ENCODE measurements around the gene CTTN. TPM values are rescaled to one million over a fixed set of nuclear protein-coding genes. Genes with fewer than 3 reads are reported as not detected.

CTTN gene
- total and polyA plus RNA-seq, 4 experiments from 2014 or later: 0.41 to 1.5 (median 0.58) TPM; not detected in 1

GRCh38 chr11:70432065-70432464 is 33.7 kb downstream of the CTTN start:
- no peak for DNase-seq
- H3K9me3 Mint-ChIP-seq: no peaks in the 10 kb centered on the region

GRCh38 chr11:70432580-70432979 is 34.3 kb downstream of the CTTN start:
- Histone ChIP-seq H3K9me3 (ENCODE audit: control insufficient read depth in 1 of 2, low read length in 2 of 2) (no peaks in the 10 kb centered on the region), H3K4me1 (ENCODE audit: insufficient read depth, low read length) (no peaks in the 10 kb centered on the region), H3K4me3 (ENCODE audit: low read length in 2 of 2) (no peak overlapping the region), H3K27me3 (ENCODE audit: insufficient read depth, low read length) (no peaks in the 10 kb centered on the region), H3K36me3 (ENCODE audit: insufficient read depth, low read length) (no peaks in the 10 kb centered on the region), H3K27ac (ENCODE audit: low read depth, low read length) (no peak overlapping the region)
- Mint-ChIP-seq H3K4me3 (no peak overlapping the region), H3K27me3 (peaks cover 0 to 2% of the 10 kb centered on the region in 2 donors), H3K27ac (no peak overlapping the region), H3K36me3 (no peaks in the 10 kb centered on the region), H3K9me3 (no peaks in the 10 kb centered on the region), H3K4me1 (no peaks in the 10 kb centered on the region)
- POLR2A ChIA-PET (ENCODE audit: partially characterized antibody): no interaction called here
- CTCF ChIA-PET (ENCODE audit: partially characterized antibody): no interaction called here
- intact Hi-C loops (cut with micrococcal nuclease): no loop called here
- DNase-seq: no peak

More at GRCh38 chr11:70432065-70432464, 33.7 kb downstream of the CTTN start:
- Histone ChIP-seq H3K36me3 (ENCODE audit: insufficient read depth, low read length) (no peaks in the 10 kb centered on the region), H3K4me3 (ENCODE audit: low read length in 2 of 2) (no peak overlapping the region), H3K4me1 (ENCODE audit: insufficient read depth, low read length) (no peaks in the 10 kb centered on the region), H3K27ac (ENCODE audit: low read depth, low read length) (no peak overlapping the region), H3K27me3 (ENCODE audit: insufficient read depth, low read length) (no peaks in the 10 kb centered on the region), H3K9me3 (ENCODE audit: control insufficient read depth in 1 of 2, low read length in 2 of 2) (no peaks in the 10 kb centered on the region)
- CTCF ChIA-PET (ENCODE audit: partially characterized antibody): no interaction called here
- Mint-ChIP-seq H3K27me3 (peaks cover 0 to 2% of the 10 kb centered on the region in 2 donors), H3K4me3 (no peak overlapping the region), H3K36me3 (no peaks in the 10 kb centered on the region), H3K27ac (no peak overlapping the region), H3K4me1 (no peaks in the 10 kb centered on the region)
- POLR2A ChIA-PET (ENCODE audit: partially characterized antibody): no interaction called here
- intact Hi-C loops (cut with micrococcal nuclease): no loop called here

GRCh38 chr11:70433038-70433437 is 34.7 kb downstream of the CTTN start:
- Mint-ChIP-seq H3K9me3 (no peaks in the 10 kb centered on the region), H3K4me3 (no peak overlapping the region), H3K27ac (no peak overlapping the region), H3K36me3 (no peaks in the 10 kb centered on the region), H3K27me3 (peaks cover 0 to 4% of the 10 kb centered on the region in 2 donors), H3K4me1 (no peaks in the 10 kb centered on the region)
- POLR2A ChIA-PET (ENCODE audit: partially characterized antibody): no interaction called here
- no peak for DNase-seq
- intact Hi-C loops (cut with micrococcal nuclease): no loop called here
- no peaks in the 10 kb centered on the region for H3K36me3 ChIP-seq (ENCODE audit: insufficient read depth, low read length)
- H3K9me3 ChIP-seq (ENCODE audit: control insufficient read depth in 1 of 2, low read length in 2 of 2): no peaks in the 10 kb centered on the region
- no peaks in the 10 kb centered on the region for H3K4me1 ChIP-seq (ENCODE audit: insufficient read depth, low read length)
- H3K27ac ChIP-seq (ENCODE audit: low read depth, low read length): no peak overlapping the region
- CTCF ChIA-PET (ENCODE audit: partially characterized antibody): no interaction called here
- H3K27me3 ChIP-seq (ENCODE audit: insufficient read depth, low read length): no peaks in the 10 kb centered on the region
- no peak overlapping the region for H3K4me3 ChIP-seq (ENCODE audit: low read length in 2 of 2)

- no peaks in the 10 kb centered on the region for H3K9me3 ChIP-seq (ENCODE audit: control insufficient read depth in 1 of 2, low read length in 2 of 2)
- H3K4me1 ChIP-seq (ENCODE audit: insufficient read depth, low read length): no peaks in the 10 kb centered on the region
- H3K27ac Mint-ChIP-seq: no peak overlapping the region
- H3K36me3 Mint-ChIP-seq: no peaks in the 10 kb centered on the region
- no peak overlapping the region for H3K4me3 Mint-ChIP-seq
- H3K4me3 ChIP-seq (ENCODE audit: low read length in 2 of 2): no peak overlapping the region
- H3K27me3 Mint-ChIP-seq: peaks cover 0 to 6% of the 10 kb centered on the region in 2 donors
- CTCF ChIA-PET (ENCODE audit: partially characterized antibody): no interaction called here
- no peak for DNase-seq
- H3K36me3 ChIP-seq (ENCODE audit: insufficient read depth, low read length): no peaks in the 10 kb centered on the region
- intact Hi-C loops (cut with micrococcal nuclease): no loop called here
- POLR2A ChIA-PET (ENCODE audit: partially characterized antibody): no interaction called here
- no peak overlapping the region for H3K27ac ChIP-seq (ENCODE audit: low read depth, low read length)
- no peaks in the 10 kb centered on the region for H3K27me3 ChIP-seq (ENCODE audit: insufficient read depth, low read length)
- no peaks in the 10 kb centered on the region for H3K9me3 Mint-ChIP-seq
- H3K4me1 Mint-ChIP-seq: no peaks in the 10 kb centered on the region
These were observed 35.2 kb downstream of the CTTN start for GRCh38 chr11:70433526-70433925.

GRCh38 chr11:70433966-70434812 is 35.9 kb downstream of the CTTN start:
- Mint-ChIP-seq H3K36me3 (no peaks in the 10 kb centered on the region), H3K4me1 (no peaks in the 10 kb centered on the region), H3K4me3 (no peak overlapping the region), H3K9me3 (no peaks in the 10 kb centered on the region), H3K27me3 (peaks cover 0 to 6% of the 10 kb centered on the region in 2 donors), H3K27ac (no peak overlapping the region)
- Histone ChIP-seq H3K27ac (ENCODE audit: low read depth, low read length) (no peak overlapping the region), H3K27me3 (ENCODE audit: insufficient read depth, low read length) (no peaks in the 10 kb centered on the region), H3K4me1 (ENCODE audit: insufficient read depth, low read length) (no peaks in the 10 kb centered on the region), H3K4me3 (ENCODE audit: low read length in 2 of 2) (no peak overlapping the region), H3K36me3 (ENCODE audit: insufficient read depth, low read length) (no peaks in the 10 kb centered on the region), H3K9me3 (ENCODE audit: control insufficient read depth in 1 of 2, low read length in 2 of 2) (no peaks in the 10 kb centered on the region)
- ChIA-PET POLR2A (ENCODE audit: partially characterized antibody) (no interaction called here), CTCF (ENCODE audit: partially characterized antibody) (no interaction called here)
- no peak for DNase-seq
- intact Hi-C loops (cut with micrococcal nuclease): no loop called here

- Mint-ChIP-seq H3K36me3 (no peaks in the 10 kb centered on the region), H3K4me1 (no peaks in the 10 kb centered on the region), H3K27me3 (peaks cover 0 to 8% of the 10 kb centered on the region in 2 donors), H3K27ac (no peak overlapping the region), H3K4me3 (no peak overlapping the region), H3K9me3 (no peaks in the 10 kb centered on the region)
- Histone ChIP-seq H3K27ac (ENCODE audit: low read depth, low read length) (no peak overlapping the region), H3K36me3 (ENCODE audit: insufficient read depth, low read length) (no peaks in the 10 kb centered on the region), H3K27me3 (ENCODE audit: insufficient read depth, low read length) (no peaks in the 10 kb centered on the region), H3K9me3 (ENCODE audit: control insufficient read depth in 1 of 2, low read length in 2 of 2) (no peaks in the 10 kb centered on the region), H3K4me3 (ENCODE audit: low read length in 2 of 2) (no peak overlapping the region), H3K4me1 (ENCODE audit: insufficient read depth, low read length) (no peaks in the 10 kb centered on the region)
- ChIA-PET CTCF (ENCODE audit: partially characterized antibody) (no interaction called here), POLR2A (ENCODE audit: partially characterized antibody) (no interaction called here)
- DNase-seq: no peak
- intact Hi-C loops (cut with micrococcal nuclease): no loop called here
These were observed 36.5 kb downstream of the CTTN start for GRCh38 chr11:70434813-70435278.

- no peaks in the 10 kb centered on the region for H3K4me1 ChIP-seq (ENCODE audit: insufficient read depth, low read length)
- ChIA-PET POLR2A (ENCODE audit: partially characterized antibody) (no interaction called here), CTCF (ENCODE audit: partially characterized antibody) (no interaction called here)
- H3K36me3 ChIP-seq (ENCODE audit: insufficient read depth, low read length): no peaks in the 10 kb centered on the region
- intact Hi-C loops (cut with micrococcal nuclease): no loop called here
- Mint-ChIP-seq H3K4me1 (no peaks in the 10 kb centered on the region), H3K27ac (no peak overlapping the region), H3K27me3 (peaks cover under 1 to 10% of the 10 kb centered on the region in 2 donors), H3K9me3 (no peaks in the 10 kb centered on the region), H3K4me3 (no peak overlapping the region), H3K36me3 (no peaks in the 10 kb centered on the region)
- no peaks in the 10 kb centered on the region for H3K9me3 ChIP-seq (ENCODE audit: control insufficient read depth in 1 of 2, low read length in 2 of 2)
- H3K27ac ChIP-seq (ENCODE audit: low read depth, low read length): no peak overlapping the region
- DNase-seq: no peak
- H3K27me3 ChIP-seq (ENCODE audit: insufficient read depth, low read length): no peaks in the 10 kb centered on the region
- no peak overlapping the region for H3K4me3 ChIP-seq (ENCODE audit: low read length in 2 of 2)
These were observed 37.0 kb downstream of the CTTN start for GRCh38 chr11:70435361-70435760.
